LNCaP clone FGC (cell line): ENCODE measurements around the gene NALCN.

Experiments used
- DNase-seq: peaks from one replicate; pipeline ENCODE4 v3.0.0-alpha.2; 2011; ENCODE audit warnings: low read depth
- H3K4me3 ChIP-seq: 2 replicates; pipeline ENCODE4 v1.5.1; 2011; ENCODE audit warnings: mild to moderate bottlenecking, low read depth, low read length, control low read depth
- CTCF ChIP-seq: IDR thresholded peaks from 2 replicates; pipeline ENCODE4 v1.5.1; 2012; ENCODE audit warnings: mild to moderate bottlenecking; ENCODE audit not compliant: control insufficient read depth, insufficient read depth; ENCODE audit errors: extremely low read depth

The NALCN gene

GRCh38 chr13:101401196-101401595 is 15.1 kb downstream of the NALCN start:
- no peak overlapping the region for H3K4me3 ChIP-seq
- no peak for TF ChIP-seq CTCF
- no peak for DNase-seq

GRCh38 chr13:101399365-101399764 is 16.9 kb downstream of the NALCN start:
- no peak for DNase-seq
- TF ChIP-seq CTCF = no peak

GRCh38 chr13:101398920-101399319 is 17.4 kb downstream of the NALCN start:
- no peak for DNase-seq
- TF ChIP-seq CTCF = no peak
- H3K4me3 ChIP-seq = no peak overlapping the region

More at GRCh38 chr13:101399365-101399764, 16.9 kb downstream of the NALCN start:
- H3K4me3 ChIP-seq = no peak overlapping the region

GRCh38 chr13:101398191-101398590 is 18.1 kb downstream of the NALCN start:
- no peak for TF ChIP-seq CTCF
- H3K4me3 ChIP-seq = no peak overlapping the region
- no peak for DNase-seq

- H3K4me3 ChIP-seq = no peak overlapping the region
- no peak for DNase-seq
- TF ChIP-seq CTCF = no peak
These were observed 18.6 kb downstream of the NALCN start for GRCh38 chr13:101397742-101398141.

- TF ChIP-seq CTCF = no peak
- DNase-seq = no peak
- no peak overlapping the region for H3K4me3 ChIP-seq
These were observed 21.7 kb downstream of the NALCN start for GRCh38 chr13:101394605-101395004.

GRCh38 chr13:101393140-101393539 is 23.2 kb downstream of the NALCN start:
- TF ChIP-seq CTCF = no peak
- no peak overlapping the region for H3K4me3 ChIP-seq
- no peak for DNase-seq
